GM21786 (cell line): ENCODE data around the gene GTPBP1.

Experiments used
- ATAC-seq: cut with Tn5 transposase; IDR thresholded peaks from one replicate; pipeline ENCODE4 v1.9.1; 2021; ENCODE audit not compliant: unreplicated experiment

The GTPBP1 gene

DNA sequence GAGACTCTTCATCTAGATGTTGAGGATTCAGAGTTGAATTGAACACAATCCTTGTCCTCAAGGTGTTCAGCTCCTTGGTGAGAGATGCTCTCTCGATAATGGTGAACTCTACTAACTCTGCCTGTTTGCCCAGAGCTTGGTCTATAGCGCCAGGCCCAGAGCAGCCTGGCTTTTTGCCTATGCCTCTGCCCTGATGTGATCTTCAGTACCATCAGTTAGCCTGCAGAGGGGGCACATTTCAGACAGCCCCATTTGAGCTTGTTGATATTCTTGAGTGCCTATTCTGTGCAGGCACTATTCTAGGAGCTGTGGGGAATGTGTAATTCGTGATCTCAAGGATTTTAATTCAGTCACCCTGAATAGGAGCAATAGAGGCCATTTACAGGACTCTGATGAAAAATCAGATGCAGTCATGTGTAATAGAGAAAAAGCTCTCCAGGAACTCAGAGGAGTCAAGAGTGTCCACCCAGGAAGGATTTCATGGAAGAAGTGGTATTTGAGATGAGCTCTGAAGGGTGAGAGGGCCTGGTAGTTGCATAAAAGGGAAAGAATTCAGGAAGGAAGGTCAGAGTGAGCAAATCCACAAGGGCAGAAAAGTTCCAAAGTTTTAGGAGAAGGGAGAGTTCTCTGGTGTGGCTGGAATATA, 19.3 kb downstream of the GTPBP1 start:
- ATAC-seq = no peak

DNA sequence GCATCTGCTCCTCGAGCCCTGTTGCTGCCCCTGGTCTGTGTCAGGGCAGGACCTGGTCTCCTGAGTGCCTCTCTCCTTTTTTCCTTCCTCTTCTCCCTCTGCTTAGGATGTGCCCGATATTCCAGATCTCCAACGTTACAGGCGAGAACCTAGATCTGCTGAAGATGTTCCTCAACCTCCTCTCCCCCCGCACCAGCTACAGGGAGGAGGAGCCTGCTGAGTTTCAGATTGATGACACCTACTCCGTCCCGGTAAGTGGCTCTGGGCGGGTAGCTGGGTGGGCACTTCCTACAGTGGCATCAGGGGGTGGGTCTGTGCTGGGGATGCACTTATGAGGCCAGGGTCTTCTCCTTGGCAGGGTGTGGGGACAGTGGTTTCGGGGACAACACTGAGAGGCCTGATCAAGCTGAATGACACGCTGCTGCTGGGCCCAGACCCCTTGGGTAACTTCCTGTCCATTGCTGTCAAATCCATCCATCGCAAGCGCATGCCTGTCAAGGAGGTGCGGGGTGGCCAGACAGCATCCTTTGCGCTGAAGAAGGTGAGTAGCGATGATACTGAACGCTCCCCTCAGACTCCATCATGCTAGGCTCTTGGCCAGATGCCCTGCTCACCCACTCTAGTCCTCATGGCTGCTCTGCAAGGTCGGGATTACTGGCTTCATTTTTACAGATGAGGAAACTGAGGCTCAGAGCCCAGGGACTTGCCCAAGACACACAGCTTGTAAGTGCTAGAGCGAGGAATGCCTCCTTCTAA, 20.3 kb downstream of the GTPBP1 start:
- ATAC-seq = no peak

DNA sequence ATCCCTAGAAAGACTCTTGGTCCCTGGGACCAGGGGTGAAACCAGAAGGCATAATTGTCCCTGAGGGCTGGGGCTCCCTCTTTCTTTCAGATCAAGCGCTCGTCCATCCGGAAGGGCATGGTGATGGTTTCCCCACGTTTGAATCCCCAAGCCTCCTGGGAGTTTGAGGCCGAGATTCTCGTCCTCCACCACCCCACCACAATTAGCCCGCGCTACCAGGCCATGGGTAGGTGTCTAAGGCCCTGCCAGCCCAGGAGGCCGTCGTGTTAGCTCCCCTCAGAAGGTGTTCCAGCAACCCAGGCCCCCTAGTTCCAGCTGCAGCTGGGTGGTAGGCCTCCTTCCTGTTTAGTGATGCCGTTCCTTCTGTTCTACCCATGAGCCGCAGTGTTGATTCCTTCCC, 21.4 kb downstream of the GTPBP1 start:
- ATAC-seq = no peak

DNA sequence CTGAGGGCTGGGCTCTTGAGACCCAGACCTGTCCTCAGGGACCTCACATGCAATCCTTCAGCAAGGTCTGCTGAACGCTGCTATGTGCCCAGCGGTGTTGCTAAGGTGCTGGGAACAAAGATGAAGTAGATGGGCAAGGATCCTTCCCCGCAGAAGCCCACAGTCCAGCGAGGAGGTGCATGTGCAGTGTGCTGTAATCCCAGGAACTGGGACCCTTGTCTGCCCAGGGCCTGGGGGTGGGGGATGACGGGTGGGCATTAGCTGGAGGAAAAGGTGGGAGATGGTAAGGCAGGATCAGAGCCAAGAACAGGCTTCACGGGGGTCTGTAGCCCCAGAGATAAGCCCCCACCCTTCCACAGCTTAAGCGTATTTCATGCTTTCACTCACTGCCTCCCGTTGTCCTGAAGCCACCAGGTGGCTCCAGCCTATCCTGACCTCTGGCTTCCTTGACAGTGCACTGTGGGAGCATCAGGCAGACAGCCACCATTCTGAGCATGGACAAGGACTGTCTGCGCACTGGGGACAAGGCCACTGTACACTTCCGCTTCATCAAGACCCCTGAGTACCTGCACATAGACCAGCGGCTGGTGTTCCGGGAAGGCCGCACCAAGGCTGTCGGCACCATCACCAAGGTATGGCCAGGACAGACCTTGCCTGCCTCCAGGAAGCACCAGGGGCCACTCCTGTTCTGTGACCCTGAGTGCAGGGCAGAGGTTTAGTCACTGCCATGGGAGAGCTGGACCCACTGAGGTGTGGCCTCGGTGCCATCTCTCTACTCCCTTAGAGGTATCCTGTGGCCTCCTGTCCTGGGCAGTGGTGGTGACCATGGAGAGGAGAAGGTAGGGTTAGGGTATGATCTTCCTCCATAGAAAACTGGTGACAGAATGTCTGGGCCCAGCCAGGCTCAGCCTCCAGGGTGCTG, 22.0 kb downstream of the GTPBP1 start:
- ATAC-seq = no peak

DNA sequence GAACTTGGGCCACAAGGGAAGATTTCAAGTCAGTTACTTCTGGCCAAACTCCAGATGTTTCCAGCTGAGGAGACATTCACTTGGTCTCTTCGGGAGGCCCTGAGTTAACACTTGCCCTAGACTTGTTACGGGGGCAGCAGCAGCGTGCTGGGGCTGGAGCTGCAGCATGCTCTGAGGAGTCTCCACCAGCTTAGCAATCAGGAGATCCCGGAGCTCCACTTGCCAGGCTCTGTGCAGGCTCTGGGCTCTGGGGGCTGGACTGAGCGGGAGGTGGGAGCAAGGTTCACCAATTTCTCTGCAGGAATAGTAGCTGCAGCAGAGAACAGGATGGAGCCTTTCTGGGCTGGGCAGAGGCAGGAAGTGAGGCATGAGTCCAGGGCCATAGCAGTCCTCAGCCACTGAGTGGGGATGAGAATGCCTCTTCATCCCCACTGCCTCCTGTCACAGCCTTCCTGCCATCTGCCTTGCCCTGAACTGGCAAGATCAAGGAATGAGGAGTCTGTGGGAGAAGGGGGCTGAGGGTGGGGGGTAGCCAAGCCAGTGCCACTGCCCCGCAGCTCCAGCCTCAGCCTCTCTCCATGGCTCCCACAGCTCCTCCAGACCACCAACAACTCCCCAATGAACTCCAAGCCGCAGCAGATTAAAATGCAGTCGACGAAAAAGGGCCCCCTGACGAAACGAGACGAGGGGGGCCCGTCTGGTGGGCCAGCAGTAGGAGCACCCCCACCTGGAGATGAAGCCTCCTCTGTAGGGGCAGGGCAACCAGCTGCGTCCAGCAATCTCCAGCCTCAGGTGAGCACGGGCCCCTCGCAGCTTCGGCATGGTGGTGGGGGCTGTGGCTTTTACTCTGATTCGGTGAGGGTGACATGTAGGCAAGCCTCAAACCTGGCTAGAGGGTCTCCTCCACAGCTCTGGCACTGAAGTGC, 23.4 kb downstream of the GTPBP1 start:
- ATAC-seq = no peak

DNA sequence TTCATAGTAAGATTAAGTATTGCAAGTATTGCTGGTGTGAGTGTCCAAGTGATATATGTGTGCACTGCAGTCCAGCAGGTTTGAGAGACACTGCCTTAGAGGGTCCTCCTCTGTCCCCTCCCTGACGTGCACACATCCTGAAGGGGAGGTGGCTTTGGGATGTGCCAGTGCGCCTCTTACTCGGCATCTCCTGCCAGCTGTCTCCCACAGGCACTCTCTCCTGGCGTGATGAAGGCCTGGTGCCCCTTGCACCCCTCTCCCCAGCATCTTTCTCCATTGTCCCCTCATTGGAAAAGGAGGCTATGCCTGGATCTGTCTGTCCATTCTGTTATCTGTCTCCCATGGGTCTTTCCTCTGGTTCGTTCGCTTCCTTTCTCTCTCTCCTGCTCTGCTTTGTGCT, 24.2 kb downstream of the GTPBP1 start:
- ATAC-seq = no peak

DNA sequence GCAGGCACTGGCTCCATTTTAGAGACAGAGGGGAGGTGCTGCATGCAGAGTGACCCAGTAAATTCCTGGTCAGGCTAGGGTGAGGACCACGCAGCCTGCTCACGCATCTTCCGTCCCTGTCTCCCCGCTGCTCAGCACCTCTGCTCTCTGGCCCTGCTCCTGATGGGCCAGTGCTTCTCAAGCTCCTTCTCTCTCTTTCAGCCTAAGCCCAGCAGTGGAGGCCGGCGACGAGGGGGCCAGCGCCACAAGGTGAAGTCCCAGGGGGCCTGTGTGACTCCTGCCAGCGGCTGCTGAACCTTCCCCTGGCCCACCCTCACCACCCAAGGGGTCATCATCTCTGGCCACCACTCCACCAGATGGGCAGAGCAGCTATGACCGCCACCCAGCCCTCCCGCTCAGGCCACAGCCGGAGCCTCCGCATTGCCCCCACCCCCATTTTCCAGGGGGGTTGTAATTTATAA, 24.7 kb downstream of the GTPBP1 start:
- ATAC-seq = no peak

DNA sequence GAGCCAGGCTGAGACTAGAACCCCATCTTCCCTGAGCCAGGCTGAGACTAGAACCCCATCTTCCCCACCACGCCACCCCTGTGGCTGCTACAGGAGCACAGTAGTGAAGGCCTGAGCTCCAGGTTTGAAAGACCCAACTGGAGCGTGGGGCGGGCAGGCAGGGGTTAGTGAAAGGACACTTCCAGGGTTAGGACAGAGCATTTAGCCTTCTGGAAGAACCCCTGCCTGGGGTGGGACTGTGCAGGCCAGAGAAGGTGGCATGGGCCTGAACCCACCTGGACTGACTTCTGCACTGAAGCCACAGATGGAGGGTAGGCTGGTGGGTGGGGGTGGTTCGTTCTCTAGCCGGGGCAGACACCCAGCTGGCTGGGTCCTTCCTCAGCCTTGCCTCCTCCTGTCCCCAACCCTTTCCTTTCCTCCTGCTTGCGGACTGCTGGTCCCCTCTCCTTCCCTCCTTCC, 26.0 kb downstream of the GTPBP1 start:
- no peak for ATAC-seq

DNA sequence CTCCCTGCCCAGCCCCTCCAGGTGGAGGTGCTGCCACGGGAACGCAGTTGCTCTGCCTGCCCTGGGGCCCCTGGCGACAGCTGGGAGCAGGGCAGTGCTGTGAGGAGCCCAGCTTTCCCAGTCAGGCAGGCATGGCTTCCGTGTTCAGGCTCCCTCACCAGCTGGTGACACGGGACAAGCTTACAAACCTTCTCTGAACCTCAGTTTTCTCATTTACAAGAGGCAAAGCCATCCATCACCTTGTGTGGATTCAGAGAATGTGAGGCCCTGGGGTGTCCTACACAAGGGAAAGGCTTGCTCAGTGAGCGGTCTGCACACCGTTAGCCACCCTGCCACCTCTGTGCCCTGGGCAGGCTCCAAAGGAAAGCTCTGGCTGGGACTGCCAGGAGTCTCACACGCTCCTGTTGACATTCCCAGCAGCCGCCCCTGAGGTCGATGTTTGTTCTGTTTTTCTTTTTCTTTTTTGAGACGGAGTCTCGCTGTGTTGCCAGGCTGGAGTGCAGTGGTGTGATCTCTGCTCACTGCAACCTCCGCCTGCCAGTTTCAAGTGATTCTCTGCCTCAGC, 26.6 kb downstream of the GTPBP1 start:
- no peak for ATAC-seq

DNA sequence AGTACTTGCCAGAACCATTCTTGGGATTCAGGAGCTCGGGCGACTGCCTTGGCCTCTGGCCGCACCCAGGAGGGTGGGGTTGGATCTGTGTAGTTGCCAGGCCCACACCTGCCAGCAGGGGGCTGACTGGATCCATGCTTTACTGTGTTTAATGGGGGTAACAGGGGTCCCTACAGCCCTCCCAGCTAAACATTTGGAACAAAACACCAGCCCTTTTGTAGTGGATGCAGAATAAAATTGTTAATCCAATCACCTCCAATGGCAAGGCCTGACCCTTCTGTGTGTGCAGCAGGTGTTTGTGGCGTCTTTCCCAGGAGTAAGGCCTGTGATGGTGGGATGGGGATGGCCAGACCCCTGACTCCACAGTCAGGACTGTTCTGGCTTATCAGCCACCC, 27.6 kb downstream of the GTPBP1 start:
- ATAC-seq = no peak

DNA sequence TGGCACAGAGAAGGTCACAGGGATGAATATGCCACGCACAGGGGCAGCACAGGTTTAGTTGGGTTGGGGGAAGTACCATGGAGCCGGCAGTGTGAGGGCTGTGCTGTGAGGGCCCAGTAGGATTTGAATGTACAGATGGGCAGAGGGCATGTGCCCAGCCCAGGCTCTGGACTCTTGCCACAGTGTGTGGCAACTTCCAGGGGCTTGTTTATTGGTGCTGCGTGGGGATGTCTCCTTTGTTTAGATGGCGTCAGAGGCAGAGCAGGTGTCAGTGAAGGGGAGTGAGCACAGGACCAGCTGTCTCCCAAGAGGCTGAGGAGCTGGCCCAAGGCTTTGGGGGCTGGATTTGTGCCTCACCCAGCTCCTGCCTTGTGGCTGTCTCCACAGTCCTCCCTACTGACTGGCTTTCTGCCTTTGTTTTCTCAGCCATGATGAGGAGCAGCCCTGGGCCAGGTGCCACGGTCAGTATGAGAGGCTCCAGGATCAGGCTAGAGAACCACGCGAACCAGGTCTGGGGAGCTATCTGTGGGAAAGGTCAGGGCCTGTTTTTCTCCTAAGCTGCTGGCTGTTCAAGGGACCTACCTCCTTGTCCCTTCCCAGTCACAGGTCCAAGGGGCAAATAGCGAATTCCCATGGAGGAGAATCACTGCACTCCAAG, 28.1 kb downstream of the GTPBP1 start:
- no peak for ATAC-seq

DNA sequence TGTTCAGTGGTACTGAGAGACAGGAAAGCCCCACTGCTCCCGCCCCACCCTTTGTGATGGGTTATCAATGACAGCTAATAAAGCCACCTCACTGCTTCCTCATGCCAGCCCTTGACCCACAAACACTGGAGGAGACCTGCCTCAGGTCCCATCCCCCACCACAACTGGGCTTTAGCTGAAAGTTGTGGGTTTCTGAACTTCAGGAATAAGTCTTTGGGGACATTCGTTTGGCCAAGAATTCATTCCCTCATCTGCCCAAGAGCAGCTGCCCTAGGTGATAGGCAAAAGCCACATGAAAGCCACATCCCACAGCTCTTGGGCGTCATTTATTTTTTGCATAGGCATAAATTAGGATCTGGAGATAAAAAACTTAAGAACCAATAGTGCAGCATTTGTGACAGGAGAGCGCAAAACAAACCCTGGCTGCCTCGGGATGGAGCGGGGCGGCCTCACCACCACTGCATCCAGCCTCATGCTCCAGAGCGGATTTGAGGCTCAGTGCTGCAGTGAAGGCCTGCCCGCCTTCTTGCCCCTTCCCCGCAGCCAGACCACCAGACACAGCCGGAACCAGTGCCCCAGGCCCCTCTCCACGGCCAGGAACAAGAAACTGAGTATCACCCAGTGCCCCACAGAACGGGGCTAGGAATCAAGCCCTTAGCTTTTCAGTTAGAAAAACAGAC, 28.8 kb downstream of the GTPBP1 start:
- no peak for ATAC-seq

DNA sequence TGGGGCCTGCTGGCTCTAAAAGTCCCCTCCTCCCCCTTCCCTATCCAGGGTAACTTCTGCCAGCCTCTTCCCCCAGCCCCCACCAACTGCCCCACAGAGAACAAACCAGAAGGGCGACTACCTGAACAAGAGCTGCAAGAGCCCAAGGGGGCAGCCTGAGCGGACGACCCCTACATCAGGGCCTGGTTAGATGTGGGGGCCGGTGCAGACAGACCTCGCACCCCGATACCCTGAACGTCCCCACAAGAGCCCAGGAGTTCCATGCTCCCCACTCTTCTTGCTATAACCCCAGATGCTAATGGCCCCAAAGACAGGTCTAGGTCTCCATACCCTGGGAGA, 29.4 kb downstream of the GTPBP1 start:
- ATAC-seq = no peak

DNA sequence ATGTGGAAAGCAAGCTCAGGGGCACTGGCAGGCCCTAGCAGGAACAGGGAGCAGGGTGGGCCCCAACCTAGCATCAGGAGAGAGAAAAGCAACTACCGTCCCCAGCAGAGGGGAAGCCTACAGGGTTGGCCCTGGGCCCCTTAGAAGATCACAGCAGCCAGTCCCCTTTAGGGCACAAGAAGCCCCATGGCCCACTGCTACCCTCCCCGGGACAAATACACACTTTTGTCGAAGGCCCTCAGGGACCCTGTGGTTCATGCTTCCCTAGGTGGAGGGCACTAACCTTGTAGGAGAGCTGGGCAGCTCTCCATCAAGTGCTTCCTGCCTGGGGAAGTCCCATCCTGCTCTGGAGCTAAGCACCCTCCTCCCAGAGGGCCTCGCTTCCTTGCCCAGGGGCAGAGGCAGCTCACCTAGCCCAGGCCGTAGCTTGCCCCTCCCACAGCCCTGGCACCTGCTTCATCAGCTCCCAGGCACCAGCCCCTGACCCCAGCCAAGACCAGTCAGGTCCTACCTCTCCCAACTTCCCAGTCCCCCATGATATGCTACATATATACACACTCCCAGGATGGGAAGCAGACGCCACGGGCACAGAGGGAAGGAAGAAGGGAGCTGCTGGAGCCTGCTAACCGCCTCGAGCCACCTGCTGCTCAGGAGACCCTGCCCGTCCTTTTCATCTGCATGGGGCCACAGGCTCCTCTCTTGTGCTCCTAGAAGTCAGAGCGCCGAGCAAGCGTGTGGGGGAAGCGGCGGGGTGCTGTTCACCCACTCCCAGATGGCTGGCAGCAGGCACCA, 29.9 kb downstream of the GTPBP1 start:
- no peak for ATAC-seq

DNA sequence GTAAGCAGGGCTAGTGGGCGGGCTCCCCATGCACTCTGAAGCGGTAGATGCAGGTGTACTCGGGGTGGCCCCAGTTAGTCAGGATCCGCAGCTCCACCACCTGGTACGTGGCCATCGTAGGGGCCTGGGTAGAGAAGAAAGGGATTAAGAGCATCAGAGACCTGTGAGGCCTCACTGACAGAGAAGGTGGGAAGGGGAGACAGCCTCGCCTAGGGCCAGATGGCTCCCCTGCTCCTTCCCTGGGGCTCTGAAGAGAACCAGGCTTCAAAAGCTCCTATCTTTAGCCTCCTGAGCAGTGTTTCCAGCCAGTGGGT, 30.5 kb downstream of the GTPBP1 start:
- no peak for ATAC-seq

DNA sequence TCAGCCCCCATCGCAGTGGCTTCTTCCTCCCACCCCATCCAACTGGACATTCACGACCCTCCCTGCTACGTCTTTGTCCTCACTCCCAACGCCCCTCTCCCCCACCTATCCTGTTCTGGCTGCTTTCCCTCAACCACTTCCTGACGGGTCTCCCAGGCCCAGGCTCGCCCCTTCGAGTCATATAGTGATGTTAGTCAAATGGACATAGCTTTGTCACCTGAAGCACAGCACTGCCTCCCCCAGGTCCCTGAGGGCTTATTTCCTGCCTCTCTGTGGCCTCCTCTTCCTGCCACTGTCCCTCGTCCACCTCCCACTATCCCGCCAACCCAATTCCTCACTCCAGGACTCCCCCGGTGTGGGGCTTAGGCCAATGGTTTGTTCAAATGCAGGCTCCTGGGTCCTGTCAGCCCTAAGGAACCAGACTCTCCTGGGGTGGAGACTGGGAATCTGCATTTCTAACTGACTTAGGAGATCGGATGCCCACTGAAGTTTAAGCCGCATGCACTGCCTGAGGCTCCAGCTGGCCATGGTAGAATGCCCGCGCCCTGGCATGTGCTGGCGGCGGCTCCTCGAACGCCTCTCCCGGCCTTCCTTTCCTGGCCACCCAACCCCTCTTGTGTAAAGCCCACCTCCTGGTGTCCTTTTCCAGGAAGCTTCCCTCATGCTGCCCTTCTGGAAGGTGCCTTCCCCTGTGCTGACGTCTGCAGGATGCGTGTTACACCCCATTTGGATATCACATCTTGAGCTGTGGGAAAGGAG, 31.7 kb downstream of the GTPBP1 start:
- no peak for ATAC-seq

DNA sequence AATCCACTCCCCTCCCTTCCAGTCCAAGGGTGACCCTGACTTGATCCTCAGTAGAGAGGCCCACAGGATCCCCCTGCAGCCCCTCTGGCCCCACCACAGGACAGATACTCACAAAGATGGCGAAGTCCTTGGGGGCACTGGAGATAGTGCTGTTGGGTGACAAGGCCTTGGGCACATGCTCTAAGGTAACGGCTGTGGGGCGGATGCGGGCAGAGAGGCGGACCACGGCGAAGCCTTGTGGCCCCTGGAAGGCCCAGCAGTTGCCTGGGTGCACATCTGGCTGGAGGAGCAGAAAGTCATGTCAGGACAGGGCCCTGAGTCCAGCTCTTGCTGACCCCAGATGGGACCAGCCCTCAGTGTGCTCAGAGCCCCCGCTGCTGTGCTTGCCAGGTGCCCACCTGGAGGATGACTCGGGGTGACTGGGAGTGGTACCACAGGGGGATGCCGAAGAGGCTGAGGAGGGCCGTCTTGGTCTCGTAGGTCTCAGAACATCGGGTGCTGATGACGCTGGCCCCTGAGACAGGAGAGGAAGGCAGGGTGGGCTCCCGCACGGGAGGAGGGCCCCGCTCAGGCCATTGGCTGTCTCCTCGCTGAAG, 32.8 kb downstream of the GTPBP1 start:
- ATAC-seq = no peak
